NCI-H187 treated with DMSO at 0.1 percent for 48 hours (cell line): ENCODE data around the gene MAP2K3.
"Not testable (repeated sequence)": the region's sequence is repeated elsewhere in the genome, so short reads cannot be mapped to it uniquely, and the experiment has no call there.

Experiments used
- DNase-seq: peaks from one replicate; lab custom pipeline; 2025; lab: John Stamatoyannopoulos, UW

The MAP2K3 gene

GRCh38 chr17:21328778-21329177 lies 44.3 kb downstream of the MAP2K3 start:
- DNase-seq: not testable (repeated sequence)

DNA sequence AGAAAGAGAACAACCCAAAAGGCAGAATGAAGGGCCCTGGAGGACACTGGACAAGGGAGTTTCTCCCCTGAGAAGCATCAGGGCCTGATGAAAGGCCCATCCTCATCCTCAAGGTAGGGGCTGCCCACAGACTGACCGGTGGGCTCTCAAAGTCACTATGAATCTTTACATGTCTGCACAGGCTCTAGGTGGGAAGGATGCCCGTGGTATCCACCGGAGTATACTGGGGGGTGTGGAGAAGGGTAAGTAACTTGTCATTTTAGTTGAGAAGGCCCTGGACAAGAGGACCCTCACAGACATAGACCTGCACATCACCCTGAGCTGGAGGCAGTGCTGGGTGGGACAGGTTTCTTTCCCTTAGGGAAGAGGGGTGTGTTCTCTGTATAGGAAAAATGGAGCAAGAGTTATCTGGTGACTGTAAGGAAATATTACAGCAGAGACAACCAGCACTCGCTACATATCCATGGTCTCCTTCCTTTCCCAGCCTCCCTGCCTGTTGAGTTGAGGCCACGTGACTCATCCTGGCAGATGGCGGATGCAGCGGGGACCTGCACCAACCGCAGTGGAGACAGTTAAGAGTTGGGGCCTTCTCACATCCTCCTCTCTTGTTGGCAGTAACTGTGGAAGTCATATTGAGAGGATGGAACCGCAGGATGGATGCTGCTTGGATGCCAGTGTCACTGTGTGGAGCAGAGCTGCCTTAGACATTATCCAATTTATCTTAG lies 46.1 kb downstream of the MAP2K3 start:
- no peak for DNase-seq

- DNase-seq: not testable (repeated sequence)
Measured at GRCh38 chr17:21336541-21337294, 52.2 kb downstream of the MAP2K3 start.

- DNase-seq: not testable (repeated sequence)
Measured at GRCh38 chr17:21337981-21338625, 53.6 kb downstream of the MAP2K3 start.

DNA sequence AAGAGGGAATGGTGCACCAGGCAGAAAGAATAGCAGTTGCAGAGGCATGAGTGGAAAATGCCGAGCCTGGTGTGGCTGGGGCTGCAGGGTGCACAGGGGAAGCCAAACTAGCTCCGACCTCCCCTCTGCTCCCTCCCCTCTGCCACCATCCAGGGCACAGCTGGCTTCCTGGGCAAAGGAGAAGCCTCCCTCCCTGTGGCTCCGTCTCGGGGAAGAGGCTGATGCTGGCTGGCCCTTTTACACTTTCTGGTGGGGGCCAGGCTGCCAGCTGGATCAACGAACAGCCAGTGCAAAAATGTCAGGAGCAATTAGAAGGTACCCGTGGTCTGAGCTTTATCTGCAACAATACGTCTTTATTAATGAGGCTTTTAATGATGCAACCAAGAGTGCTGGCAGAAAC lies 54.5 kb downstream of the MAP2K3 start:
- no peak for DNase-seq

DNA sequence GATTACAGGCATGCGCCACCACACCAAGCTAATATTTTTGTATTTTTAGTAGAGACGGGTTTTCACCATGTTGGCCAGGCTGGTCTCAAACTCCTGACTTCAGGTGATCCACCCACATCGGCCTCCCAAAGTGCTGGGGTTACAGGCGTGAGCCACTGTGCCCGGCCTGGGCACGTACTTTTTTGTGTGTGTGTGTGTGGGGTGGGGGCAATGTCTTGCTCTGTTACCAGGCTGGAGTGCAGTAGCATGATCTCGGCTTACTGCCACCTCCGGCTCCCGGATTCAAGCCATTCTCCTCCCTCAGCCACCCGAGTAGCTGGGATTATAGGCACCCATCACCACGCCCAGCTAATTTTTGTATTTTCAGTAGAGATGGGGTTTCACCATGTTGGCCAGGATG lies 55.1 kb downstream of the MAP2K3 start:
- DNase-seq: not testable (repeated sequence)

DNA sequence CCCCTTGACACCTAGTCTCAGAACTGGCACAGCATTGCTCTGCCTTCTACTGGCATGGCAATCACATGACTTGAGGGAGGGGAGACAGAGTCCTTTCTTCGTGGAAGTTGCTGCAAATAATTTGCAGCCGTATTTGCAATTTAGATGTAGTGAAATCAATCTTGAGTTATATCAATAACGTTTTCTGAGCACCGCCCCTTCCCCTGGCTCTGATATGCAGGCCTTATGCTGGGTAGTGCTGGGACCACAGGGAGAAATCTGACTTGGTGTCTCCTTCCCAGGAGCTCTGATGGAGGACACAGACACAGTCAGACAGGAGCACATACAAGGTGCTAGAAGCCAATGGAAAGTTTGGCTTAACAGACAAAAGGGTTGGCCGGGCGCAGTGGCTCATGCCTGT lies 55.9 kb downstream of the MAP2K3 start:
- not testable (repeated sequence) for DNase-seq

GRCh38 chr17:21341279-21341678 lies 56.8 kb downstream of the MAP2K3 start:
- not testable (repeated sequence) for DNase-seq

GRCh38 chr17:21341925-21342540 lies 57.5 kb downstream of the MAP2K3 start:
- not testable (repeated sequence) for DNase-seq

DNA sequence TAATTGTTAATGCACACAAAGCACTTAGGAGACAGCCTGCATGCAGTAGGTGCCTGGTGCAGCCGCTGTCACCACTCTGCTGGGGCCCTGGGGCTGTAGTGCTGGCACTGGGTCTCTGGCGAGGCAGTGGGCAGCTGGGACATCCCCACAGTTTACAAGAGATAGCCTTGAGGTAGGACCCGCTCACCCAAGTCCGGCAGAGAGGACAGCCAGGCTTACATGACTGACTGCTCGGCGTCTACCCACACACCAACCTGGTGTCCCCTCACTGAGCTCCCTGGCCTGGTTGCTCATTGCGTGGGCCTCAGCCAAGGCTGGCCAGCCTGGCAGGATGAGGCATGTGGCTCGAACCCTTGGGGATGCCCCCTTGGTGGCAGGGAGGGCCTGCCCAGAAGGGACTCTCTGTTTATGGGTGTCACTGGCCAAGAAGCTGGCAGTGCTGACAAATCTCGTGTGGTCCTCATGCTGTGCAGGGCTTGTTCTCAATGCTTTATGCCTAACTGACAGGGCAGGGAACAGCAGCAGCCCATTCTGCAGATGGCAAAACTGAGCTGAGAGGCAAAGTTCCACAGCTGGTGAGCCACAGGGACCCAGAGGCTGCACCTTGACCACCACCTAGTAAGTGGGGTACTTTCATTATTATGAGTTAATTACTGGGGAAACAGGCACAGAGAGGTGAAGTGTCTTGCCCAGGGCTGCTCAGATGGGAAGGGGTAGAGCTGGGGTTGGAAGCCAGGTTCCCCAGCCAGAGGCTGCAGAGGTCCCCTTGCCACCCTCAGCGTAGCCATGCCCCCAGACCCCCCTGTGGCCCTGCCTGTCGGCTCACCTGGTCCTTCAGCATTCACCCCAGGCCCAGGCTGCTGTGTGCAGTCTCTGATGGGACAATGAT lies 58.8 kb downstream of the MAP2K3 start:
- DNase-seq: not testable (repeated sequence)

GRCh38 chr17:21344801-21345200 lies 60.3 kb downstream of the MAP2K3 start:
- not testable (repeated sequence) for DNase-seq

DNA sequence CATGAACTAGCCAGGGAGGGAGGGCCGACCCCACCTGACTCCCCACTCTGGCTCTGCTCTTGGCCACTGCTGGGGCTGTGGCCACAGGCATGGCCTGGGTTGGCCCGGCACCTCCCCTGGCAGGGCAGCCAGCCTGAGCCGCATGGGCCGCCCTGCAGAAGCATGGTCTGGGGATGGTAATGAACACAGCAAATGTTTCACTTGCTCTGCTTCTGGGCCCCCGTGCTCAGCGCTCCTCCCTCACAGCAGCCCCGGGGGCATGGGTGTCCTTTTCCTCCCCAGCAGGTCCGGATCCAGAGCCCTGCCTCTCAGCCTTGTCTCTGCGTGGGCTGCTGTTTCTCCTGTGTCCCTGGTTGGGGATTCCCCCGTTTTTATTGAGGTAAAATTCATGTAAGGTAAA lies 60.7 kb downstream of the MAP2K3 start:
- DNase-seq: no peak

GRCh38 chr17:21346107-21346506 lies 61.6 kb downstream of the MAP2K3 start:
- DNase-seq: not testable (repeated sequence)

DNA sequence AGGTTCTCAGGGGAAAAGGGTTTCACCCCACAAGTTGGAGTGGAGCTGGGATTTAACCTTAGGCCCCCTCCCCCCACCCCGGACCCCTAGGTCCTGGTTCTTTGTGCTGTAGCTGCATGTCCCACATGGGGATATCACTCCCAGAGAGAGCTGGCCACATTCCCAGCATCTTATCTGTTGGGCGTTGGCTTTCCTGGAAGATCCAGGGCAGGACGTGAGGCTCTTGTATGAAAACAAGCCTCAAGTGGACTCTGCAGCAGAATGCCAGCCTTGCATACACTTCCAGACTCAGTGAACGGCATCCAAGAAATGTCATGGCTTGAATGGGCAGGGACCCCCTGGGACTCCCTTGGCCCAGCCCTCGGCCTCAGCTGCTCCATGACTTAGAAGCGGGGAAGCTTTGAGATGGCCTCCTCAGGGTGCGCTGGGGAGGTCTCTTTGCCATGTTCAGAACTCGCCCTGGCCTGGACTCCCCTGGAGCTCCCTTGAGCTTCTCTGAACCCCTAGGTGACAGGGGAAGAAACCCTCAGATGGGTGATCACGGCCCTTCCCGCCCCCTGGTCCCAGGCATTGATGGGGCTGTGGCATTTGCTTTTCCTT lies 62.2 kb downstream of the MAP2K3 start:
- not testable (repeated sequence) for DNase-seq

DNA sequence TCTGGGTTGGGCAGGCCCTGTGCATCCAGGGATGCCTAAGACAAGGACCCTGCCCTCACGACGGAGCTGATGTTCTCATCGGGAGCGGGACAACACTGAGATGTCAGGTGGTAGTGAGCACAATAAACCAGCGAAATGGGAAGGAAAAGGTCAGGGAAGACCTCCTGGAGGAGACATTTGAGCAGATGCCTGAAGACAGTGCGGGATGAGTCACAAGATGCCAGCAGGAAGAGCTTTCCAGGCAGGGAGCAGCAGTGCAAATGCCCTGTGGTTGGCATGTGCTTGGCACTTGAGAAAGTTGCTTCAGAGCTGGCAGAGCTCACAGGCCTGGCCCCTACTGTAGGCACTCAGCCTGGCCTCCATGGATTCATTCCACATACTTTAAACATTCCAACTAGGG lies 63.1 kb downstream of the MAP2K3 start:
- not testable (repeated sequence) for DNase-seq

DNA sequence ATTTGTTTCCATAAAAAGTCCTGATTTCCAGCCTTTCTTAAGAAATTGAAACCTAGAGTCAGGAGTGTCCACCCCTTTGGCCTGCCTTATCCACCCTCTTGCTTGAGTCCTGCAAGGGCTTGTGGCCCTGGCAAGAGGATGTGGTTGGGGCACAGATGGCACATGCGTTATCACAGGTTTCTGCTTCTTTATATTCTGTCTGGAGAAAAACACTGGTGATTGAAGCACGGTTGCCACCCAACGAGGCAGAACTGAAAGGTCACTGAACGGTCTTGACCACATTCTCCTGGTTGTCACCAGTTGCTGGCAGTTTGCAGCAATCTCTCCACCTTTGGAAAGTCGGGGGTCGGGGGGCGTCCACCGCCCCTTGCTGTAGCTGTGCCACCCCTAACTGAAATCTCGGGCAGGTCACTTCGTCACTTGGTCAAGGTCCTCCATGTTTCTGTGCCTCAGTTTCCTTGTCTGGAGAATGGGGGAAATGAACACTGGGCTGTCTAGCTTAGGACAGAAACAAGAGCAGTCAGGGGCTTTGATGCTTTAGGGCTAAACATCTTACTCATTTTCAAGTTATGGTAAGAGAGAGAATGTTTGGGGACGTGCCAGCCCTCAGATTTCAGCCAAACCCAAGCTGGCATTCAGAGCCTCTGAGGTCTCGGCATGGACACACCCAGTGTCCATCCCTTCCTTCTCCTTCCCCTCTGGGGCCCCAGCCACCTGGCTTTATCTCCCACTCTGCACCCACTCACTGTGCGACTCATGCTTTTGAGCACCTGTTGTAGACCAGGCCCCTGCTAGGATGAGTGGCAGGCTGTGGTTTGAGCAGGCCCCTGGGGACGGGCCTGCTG lies 63.8 kb downstream of the MAP2K3 start:
- DNase-seq: not testable (repeated sequence)

DNA sequence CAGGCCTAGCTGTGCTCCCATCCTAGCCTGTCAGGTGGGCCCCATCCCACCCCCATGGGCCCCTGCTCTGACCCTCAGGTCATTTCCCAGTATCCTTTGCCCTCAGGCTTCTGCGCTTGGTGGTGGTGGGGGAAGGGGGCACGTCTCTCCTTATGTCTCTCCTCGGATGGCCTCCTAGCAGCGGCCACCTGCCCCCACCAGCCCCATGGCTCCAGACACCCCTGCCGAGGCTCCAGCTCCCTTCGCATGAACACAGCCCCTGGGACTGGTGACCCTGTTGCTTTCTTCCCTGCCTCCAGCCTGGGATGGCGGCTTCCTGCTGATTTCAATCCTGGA lies 64.4 kb downstream of the MAP2K3 start:
- not testable (repeated sequence) for DNase-seq

- not testable (repeated sequence) for DNase-seq
Measured at GRCh38 chr17:21349358-21350050, 65.0 kb downstream of the MAP2K3 start.

GRCh38 chr17:21350495-21350894 lies 66.0 kb downstream of the MAP2K3 start:
- not testable (repeated sequence) for DNase-seq
